Large intestine (tissue), 3 donors: ENCODE results near the gene GNB5. TPM values are rescaled to one million over a fixed set of nuclear protein-coding genes. Genes with fewer than 3 reads are reported as not detected.

ENCODE experiments used
- DNase-seq, 2 donors: peaks; one replicate each; pipeline versions ENCODE4 v3.0.0 to v3.0.0-alpha.2; 2013
- H3K27ac ChIP-seq: one replicate; pipeline ENCODE4 v1.5.1; 2013; ENCODE audit warnings: low read length
- H3K27me3 ChIP-seq: 2 replicates; pipeline ENCODE4 v1.6.1; 2013; ENCODE audit warnings: low read length; ENCODE audit not compliant: control insufficient read depth, insufficient read depth
- H3K36me3 ChIP-seq: 2 replicates; pipeline ENCODE4 v1.6.1; 2013; ENCODE audit warnings: low read length; ENCODE audit not compliant: control insufficient read depth, insufficient read depth
- H3K4me1 ChIP-seq: one replicate; pipeline ENCODE4 v1.6.1; 2013; ENCODE audit warnings: low read length; ENCODE audit not compliant: control insufficient read depth, insufficient read depth
- H3K4me3 ChIP-seq: one replicate; pipeline ENCODE4 v1.5.1; 2013; ENCODE audit warnings: low read length
- H3K9me3 ChIP-seq: one replicate; pipeline ENCODE4 v1.6.1; 2013; ENCODE audit warnings: mild to moderate bottlenecking, low read depth, low read length, moderate library complexity; ENCODE audit not compliant: control insufficient read depth
- WGBS: methylation state at CpG from one replicate; pipeline ENCODE4 v1.1.5; 2013; ENCODE audit warnings: low lambda C conversion rate; ENCODE audit not compliant: insufficient coverage; 5-methylcytosine and 5-hydroxymethylcytosine counted together
- polyA plus RNA-seq: library from polyadenylated mRNA; unstranded; fragments of 120-200 nt; gene quantifications from one replicate; pipeline ENCODE4 v1.2.1, GENCODE V29; 2013

The GNB5 gene
- polyA plus RNA-seq, 1 donor: 7.9 TPM

DNA sequence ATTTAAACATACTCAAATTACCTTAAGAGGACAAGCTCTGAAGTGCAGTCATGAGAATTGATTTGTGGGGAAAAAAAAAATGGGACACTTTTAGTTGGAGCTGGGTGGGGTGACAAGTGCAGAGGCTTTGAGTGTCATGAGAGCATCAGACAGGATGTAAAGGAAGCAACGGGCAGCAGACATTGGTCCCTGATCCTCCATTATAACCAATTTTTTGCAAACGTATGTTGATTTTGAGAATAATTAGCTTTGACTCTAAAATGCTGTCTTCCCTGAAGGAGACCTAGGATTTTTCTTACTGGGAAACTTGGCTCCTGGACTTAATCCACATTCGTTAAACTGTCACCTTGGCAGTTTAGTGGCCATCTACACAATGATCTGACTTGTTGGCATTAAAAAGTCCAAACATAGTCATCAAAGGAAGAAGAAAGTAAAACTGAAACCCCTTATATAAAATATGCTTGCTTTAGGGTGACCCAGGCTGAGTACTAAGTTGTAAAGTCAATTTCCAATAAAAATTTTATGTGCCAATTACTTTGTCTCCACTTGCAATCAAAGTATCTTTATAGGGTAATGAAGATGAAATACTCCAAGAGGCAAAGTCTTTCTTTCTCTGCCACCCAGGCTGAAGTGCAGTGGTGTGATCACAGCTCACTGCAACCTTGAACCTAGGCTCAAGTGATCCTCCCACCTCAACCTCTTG, 124.2 kb downstream of the GNB5 start:
- peaks cover 14% of the 10 kb centered on the region for H3K36me3 ChIP-seq
- H3K4me3 ChIP-seq: no peak overlapping the region
- H3K27ac ChIP-seq: no peak overlapping the region
- H3K4me1 ChIP-seq: peaks cover 24% of the 10 kb centered on the region
- no peak for DNase-seq
- no peaks in the 10 kb centered on the region for H3K9me3 ChIP-seq
- H3K27me3 ChIP-seq: no peaks in the 10 kb centered on the region
- WGBS: no CpG with 5 or more reads among the region's 3 CpGs

Other genes with a start within 250 kb of the GNB5 start
- gene LEO1, start 219.6 kb downstream of the GNB5 start, polyA plus RNA-seq: 21.0 TPM
- 42.1 TPM for gene MAPK6, start 172.2 kb downstream of the GNB5 start, polyA plus RNA-seq
- gene BCL2L10, start 78.6 kb downstream of the GNB5 start, polyA plus RNA-seq: 3.8 TPM
- 12.8 TPM for gene MYO5C, start 104.4 kb upstream of the GNB5 start, polyA plus RNA-seq